ENCODE data around the gene MCFD2.

The MCFD2 gene

DNA sequence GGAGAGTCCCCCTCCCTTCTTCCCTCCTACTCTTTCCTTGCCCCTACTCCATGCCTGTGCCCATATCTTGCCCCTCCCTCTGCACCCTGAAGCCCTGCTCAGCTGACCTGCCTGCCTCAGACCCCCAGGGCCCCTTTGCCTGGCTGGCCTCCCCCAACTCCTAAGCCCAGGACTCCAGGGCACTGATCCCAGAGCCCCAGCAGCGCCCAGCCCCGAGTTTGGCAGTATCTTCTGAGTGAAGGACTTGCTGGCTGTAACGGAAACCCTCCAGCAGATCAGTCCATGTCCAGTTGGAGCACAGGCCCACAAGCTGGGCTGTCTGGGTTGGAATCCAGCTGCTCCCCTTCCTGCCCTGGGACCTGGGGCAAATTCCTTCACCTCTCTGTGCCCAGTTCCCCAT, 46.0 kb downstream of the MCFD2 start:
- no peak for TF ChIP-seq TEAD4 (IDR thresholded peaks at IDR 0.05)
- no peak for TF ChIP-seq YY1 (IDR thresholded peaks at IDR 0.05; ENCODE audit: low read depth)
- no peak for TF ChIP-seq NFIC (IDR thresholded peaks at IDR 0.05)
- no peak for TF ChIP-seq FOXM1 (IDR thresholded peaks at IDR 0.05; ENCODE audit: borderline replicate concordance, low read depth)
- TF ChIP-seq, protein P1, sequence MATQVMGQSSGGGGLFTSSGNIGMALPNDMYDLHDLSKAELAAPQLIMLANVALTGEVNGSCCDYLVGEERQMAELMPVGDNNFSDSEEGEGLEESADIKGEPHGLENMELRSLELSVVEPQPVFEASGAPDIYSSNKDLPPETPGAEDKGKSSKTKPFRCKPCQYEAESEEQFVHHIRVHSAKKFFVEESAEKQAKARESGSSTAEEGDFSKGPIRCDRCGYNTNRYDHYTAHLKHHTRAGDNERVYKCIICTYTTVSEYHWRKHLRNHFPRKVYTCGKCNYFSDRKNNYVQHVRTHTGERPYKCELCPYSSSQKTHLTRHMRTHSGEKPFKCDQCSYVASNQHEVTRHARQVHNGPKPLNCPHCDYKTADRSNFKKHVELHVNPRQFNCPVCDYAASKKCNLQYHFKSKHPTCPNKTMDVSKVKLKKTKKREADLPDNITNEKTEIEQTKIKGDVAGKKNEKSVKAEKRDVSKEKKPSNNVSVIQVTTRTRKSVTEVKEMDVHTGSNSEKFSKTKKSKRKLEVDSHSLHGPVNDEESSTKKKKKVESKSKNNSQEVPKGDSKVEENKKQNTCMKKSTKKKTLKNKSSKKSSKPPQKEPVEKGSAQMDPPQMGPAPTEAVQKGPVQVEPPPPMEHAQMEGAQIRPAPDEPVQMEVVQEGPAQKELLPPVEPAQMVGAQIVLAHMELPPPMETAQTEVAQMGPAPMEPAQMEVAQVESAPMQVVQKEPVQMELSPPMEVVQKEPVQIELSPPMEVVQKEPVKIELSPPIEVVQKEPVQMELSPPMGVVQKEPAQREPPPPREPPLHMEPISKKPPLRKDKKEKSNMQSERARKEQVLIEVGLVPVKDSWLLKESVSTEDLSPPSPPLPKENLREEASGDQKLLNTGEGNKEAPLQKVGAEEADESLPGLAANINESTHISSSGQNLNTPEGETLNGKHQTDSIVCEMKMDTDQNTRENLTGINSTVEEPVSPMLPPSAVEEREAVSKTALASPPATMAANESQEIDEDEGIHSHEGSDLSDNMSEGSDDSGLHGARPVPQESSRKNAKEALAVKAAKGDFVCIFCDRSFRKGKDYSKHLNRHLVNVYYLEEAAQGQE (IDR thresholded peaks at IDR 0.05; ENCODE audit: low read depth) = no peak
- no peak for TF ChIP-seq TCF12 (IDR thresholded peaks at IDR 0.05; ENCODE audit: low read depth)
- no peak for TF ChIP-seq ZBTB7A (IDR thresholded peaks at IDR 0.05; ENCODE audit: low read depth)
- TF ChIP-seq, protein P2, sequence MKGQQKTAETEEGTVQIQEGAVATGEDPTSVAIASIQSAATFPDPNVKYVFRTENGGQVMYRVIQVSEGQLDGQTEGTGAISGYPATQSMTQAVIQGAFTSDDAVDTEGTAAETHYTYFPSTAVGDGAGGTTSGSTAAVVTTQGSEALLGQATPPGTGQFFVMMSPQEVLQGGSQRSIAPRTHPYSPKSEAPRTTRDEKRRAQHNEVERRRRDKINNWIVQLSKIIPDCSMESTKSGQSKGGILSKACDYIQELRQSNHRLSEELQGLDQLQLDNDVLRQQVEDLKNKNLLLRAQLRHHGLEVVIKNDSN (IDR thresholded peaks at IDR 0.05) = no peak
- no peak for TF ChIP-seq CEBPB (IDR thresholded peaks at IDR 0.05)
- no peak for TF ChIP-seq RAD21 (IDR thresholded peaks at IDR 0.05; ENCODE audit: low read depth)
- TF ChIP-seq TAF1 (IDR thresholded peaks at IDR 0.05; ENCODE audit: low read depth) = no peak
- TF ChIP-seq EGR1 (IDR thresholded peaks at IDR 0.05) = no peak
- TF ChIP-seq, protein P3, sequence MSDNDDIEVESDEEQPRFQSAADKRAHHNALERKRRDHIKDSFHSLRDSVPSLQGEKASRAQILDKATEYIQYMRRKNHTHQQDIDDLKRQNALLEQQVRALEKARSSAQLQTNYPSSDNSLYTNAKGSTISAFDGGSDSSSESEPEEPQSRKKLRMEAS (IDR thresholded peaks at IDR 0.05) = no peak

DNA sequence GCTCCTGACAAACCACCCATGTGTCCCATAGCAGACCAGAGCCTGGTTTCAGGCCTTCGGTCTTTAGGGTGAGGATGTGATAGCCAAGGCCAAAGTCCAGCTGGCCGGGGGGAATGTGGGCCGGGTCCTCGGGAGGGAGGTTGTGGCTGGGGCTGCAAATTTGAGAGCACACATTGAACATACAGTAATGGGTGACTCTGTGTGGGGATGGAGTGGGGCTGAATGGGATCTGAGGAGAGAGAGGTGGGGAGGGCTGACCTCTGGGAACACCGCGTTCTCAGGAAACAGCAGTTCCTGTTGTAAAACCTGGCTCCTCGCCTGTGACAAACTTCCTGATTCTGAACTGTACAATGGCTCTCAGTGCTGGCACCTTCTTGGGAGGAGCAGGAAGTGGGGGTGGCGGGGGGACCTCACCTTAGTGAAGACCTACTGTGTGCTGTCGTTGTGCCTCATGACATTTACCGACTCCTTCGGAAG, 48.8 kb downstream of the MCFD2 start:
- TF ChIP-seq RAD21 (IDR thresholded peaks at IDR 0.05; ENCODE audit: low read depth) = no peak
- TF ChIP-seq, protein P1 (IDR thresholded peaks at IDR 0.05; ENCODE audit: low read depth) = no peak
- TF ChIP-seq CREB1 (IDR thresholded peaks at IDR 0.05; ENCODE audit: low read depth) = no peak
- no peak for TF ChIP-seq CEBPB (IDR thresholded peaks at IDR 0.05)
- TF ChIP-seq EP300 (IDR thresholded peaks at IDR 0.05; ENCODE audit: borderline replicate concordance) = no peak
- no peak for TF ChIP-seq EGR1 (IDR thresholded peaks at IDR 0.05)
- TF ChIP-seq, protein P3 (IDR thresholded peaks at IDR 0.05) = no peak
- no peak for TF ChIP-seq TAF1 (IDR thresholded peaks at IDR 0.05; ENCODE audit: low read depth)
- TF ChIP-seq NFIC (IDR thresholded peaks at IDR 0.05) = no peak
- no peak for TF ChIP-seq TEAD4 (IDR thresholded peaks at IDR 0.05)
- TF ChIP-seq, protein P2 (IDR thresholded peaks at IDR 0.05) = no peak
- TF ChIP-seq FOXM1 (IDR thresholded peaks at IDR 0.05; ENCODE audit: borderline replicate concordance, low read depth) = no peak

DNA sequence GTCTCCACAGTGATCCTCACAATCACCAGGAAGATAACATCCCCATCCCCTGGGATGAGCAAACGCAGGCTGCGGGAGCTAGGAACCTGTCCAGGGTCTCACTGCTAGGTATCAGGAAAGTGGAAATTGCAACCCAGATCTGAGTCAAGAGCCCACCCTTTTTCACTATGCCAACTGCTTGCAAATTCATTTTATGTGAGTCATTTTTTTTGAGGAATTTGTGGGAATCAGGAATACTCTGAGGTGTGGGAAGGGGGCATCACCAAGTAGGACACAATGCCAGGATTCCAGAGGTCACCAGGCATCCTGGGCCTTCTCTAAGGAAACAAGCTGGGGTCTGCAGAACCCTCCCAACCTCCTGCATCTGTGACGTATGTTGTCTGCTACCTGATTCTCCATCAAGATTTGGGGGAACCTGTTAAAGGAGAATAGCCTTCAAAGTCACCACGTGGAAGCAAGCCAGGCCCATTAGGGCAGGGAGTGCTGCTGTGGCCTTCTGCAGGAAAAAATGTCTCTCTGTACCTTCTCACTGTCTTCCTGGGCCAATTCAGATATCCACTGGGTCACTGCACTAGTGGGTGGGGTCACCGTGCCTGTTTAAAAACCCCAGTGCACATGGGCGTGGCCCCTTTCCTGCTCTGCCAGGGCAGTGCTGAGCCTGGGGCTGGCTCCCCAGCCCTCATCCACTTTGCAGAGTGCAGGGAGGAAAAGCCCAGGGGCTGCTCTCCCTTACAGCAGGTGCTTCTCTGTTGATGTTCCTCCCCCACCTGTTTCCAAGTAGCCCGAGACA, 50.2 kb downstream of the MCFD2 start:
- no peak for TF ChIP-seq TEAD4 (IDR thresholded peaks at IDR 0.05)
- TF ChIP-seq, protein P1 (IDR thresholded peaks at IDR 0.05; ENCODE audit: low read depth) = no peak
- TF ChIP-seq RAD21 (IDR thresholded peaks at IDR 0.05; ENCODE audit: low read depth) = no peak
- TF ChIP-seq TAF1 (IDR thresholded peaks at IDR 0.05; ENCODE audit: low read depth) = no peak
- TF ChIP-seq FOXM1 (IDR thresholded peaks at IDR 0.05; ENCODE audit: borderline replicate concordance, low read depth) = no peak
- no peak for TF ChIP-seq NFIC (IDR thresholded peaks at IDR 0.05)
- TF ChIP-seq, protein P2 (IDR thresholded peaks at IDR 0.05) = no peak
- TF ChIP-seq CREB1 (IDR thresholded peaks at IDR 0.05; ENCODE audit: low read depth) = no peak
- no peak for TF ChIP-seq ZBTB7A (IDR thresholded peaks at IDR 0.05; ENCODE audit: low read depth)
- TF ChIP-seq YY1 (IDR thresholded peaks at IDR 0.05; ENCODE audit: low read depth) = no peak
- TF ChIP-seq CEBPB (IDR thresholded peaks at IDR 0.05) = no peak
- TF ChIP-seq TCF12 (IDR thresholded peaks at IDR 0.05; ENCODE audit: low read depth) = no peak
- no peak for TF ChIP-seq EGR1 (IDR thresholded peaks at IDR 0.05)

All from Ishikawa (cell line).